D721Med (cell line): ENCODE measurements around the gene CTPS1.

Source experiments
- DNase-seq: peaks from one replicate; pipeline ENCODE4 v3.0.0; 2011; ENCODE audit warnings: low spot score; ENCODE audit not compliant: insufficient read length
- FAIRE-seq: peaks from 2 replicates; lab custom pipeline; 2011; peaks lifted over from hg19 to GRCh38; lab: Jason Lieb, UNC
- TF ChIP-seq, protein P1 (sequence below): IDR thresholded peaks from 2 replicates; pipeline ENCODE4 v1.5.1; 2012; ENCODE audit warnings: mild to moderate bottlenecking, control low read depth; ENCODE audit not compliant: insufficient read depth; ENCODE audit errors: missing control alignments

The CTPS1 gene

DNA sequence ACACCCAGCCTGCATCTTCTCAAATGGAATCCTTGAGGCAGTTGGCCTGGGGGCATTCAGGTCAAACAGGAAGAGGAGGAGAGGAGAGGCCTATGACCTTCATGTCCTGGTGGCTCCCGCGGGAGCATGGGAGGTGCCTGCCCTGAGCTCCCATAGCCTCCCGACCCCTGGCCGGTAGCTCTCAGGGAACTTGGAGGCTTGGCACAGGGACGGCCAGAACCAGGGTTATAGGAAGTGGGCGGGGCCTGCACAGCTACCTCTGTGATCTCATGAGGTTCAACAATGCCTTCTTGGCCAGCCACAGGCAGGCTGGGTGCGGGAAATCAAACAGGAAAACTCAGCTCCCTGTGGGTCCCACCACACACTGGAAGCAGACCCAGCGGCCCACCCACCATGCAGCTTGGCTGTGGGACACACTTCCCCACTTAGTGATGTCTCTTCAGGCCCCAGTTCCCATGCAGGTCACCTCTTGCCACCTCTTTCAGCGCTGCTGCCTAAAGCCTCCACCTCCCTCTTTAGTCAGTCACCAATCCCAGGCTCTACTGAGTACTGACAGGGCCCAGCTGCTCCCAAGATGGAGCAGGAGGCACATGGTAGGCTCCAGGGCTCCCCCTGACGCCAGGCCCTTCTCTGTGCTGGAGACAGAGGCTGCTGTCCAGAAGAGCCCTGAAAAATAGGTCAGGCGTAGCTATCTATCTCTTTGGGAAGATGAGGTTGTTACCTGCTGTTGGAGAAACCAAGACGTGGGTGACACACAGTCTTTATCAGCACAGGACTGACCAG is 42.2 kb downstream of the CTPS1 start, which contains the start of gene SLFNL1:
Gene SLFNL1 (minus strand): TSS at position 200 of the 783 bp plus-strand sequence. CDS start 1,065 bp downstream, outside the sequence.
- no peak for FAIRE-seq
- no peak for DNase-seq
- TF ChIP-seq, protein P1, sequence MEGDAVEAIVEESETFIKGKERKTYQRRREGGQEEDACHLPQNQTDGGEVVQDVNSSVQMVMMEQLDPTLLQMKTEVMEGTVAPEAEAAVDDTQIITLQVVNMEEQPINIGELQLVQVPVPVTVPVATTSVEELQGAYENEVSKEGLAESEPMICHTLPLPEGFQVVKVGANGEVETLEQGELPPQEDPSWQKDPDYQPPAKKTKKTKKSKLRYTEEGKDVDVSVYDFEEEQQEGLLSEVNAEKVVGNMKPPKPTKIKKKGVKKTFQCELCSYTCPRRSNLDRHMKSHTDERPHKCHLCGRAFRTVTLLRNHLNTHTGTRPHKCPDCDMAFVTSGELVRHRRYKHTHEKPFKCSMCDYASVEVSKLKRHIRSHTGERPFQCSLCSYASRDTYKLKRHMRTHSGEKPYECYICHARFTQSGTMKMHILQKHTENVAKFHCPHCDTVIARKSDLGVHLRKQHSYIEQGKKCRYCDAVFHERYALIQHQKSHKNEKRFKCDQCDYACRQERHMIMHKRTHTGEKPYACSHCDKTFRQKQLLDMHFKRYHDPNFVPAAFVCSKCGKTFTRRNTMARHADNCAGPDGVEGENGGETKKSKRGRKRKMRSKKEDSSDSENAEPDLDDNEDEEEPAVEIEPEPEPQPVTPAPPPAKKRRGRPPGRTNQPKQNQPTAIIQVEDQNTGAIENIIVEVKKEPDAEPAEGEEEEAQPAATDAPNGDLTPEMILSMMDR = no peak

DNA sequence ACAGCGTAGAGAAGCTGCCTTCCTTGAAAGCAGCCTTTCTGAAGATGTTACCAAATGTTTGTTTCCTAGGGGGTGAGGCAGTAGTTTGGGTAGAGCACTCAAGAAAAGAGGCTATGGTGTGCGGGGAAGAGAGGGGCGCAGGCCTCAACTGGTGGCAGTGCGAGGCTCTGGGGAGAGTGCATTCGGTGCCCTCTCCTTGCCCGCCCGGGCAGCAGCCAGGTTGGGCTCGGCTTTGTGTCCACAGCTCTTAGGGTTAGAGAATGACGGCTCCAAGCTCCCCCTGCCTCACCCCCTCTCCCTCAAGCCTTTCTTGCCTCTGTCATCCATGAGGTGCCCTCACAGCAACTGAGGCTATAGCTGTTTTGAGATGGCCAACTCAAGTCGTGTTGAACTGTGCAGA is 42.9 kb downstream of the CTPS1 start:
- TF ChIP-seq, protein P1 = no peak
- no peak for DNase-seq
- FAIRE-seq = no peak

DNA sequence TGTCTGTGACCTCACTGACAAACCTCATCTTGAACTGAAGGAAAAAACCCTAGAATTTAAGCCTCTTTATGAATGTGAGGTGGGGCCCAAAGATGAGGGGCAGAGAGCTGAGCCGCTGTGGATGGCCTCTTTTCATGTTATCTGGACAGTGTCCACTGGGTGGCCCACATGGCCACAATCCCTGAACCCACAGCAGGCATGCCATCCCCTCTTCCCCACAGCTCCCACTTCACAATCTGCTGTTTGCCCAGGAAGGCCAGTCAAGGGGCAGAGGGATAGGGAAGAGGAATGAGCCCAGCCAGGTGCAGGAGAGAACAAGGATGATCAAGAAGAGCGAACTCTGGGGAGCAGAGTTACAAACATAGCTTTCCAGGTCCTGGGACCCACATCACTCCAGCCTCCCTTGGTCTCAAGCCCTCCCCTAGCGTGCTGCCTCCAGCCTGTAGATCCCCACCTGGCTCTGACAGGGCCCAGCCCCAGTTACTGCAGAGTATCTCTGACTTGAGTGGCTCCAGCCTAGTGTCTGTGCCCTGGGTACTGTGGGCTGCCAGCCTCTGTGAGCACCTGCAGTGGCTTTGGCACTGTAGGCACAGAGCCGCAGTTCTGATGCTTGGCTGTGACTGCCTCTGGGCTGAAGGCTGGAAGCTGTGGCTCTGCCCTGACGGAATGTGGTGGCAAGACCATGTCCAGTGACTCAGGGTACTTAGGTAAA is 43.9 kb downstream of the CTPS1 start:
- DNase-seq (no peak), FAIRE-seq (no peak)
- TF ChIP-seq, protein P1 = no peak

DNA sequence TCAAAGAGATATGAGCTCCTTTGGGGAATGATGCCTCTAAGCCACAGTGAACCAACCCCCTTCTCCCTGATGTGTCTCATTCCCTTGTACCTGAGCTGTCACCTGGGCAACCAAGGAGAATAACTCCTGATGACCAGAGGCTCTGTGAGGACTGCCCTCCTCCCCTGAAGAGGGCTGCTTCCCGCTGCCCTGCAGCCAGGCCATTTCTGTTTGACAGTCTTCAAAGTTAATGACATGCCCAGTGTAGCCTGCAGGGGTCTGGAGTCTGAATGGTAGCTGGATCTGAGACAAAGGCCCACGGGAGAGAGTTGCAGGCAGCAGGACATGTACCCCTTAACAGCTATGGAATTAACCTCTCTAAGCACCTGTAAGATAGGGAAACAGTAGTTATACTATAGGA is 45.5 kb downstream of the CTPS1 start:
- FAIRE-seq (no peak), DNase-seq (no peak)
- TF ChIP-seq, protein P1 = no peak

DNA sequence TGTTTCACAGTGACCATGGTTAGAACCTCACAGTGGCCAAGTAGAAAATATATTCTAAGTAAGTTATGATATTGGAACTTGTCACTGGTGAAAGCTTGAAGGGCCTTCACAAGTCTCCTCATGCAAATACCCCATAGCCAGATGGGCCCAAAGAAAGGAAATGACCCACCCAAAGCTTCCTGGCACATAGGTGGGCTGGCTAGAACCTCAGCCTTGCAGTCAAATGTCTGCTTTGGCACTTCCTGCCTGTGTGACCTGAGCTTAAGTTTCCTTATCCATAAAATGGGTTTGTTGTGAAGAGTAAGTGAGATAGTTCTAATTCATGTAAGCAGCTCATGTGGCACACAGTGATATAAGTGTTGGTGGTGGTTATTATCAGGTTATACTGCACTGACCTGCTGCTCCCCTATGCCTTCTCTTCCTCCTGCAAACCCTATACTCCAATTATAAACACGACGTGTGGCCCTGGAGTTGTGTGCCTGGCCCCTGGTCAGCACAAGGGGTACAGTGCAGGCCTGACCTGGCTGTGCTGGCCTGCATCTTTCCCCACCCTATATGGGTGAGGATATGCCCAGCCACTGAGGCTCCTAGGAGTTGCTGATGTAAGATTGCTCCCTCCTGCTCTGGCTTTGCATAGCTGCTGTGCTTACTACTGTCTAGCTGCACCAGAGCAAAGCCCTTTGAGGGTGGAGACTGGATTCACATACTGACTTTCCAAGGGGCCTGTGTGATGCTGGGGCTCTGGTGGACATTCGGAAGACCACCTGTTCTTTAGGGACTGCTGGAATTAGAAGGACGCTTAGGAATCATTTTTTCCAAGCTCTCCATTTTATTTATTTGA is 46.7 kb downstream of the CTPS1 start:
- TF ChIP-seq, protein P1 = no peak
- FAIRE-seq (no peak), DNase-seq (no peak)

DNA sequence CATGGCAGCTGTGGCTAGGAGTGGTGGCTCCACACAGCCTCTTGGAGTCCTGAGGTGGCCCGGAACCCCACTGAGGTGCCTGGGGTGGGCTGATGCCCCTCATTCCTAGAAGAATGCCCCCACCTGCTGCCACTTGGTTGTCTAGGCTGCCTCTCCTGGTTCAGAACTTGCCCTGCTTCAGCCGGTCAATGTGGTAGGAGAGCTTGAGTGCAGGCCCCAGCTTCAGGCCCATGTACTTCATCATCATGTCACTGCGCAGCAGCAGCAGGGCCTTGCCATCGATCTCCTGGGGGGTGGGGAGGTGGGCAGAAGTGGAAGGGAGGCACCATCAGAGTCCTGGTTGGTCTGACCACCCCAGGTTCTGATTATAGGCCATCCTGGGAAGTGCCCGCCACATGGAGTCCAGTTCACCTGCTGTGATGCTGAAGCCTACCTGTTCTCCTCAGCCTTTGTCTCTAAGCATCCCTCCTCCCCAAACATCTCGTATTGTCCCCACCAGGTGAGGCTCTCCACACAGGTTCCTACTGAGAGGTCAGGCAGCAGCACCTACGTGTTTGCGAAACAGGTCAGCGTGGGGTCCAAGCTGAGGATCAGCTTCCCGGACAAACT is 48.6 kb downstream of the CTPS1 start:
- no peak for FAIRE-seq

More for the DNA sequence above, 48.6 kb downstream of the CTPS1 start:
- TF ChIP-seq, protein P1 = no peak
- DNase-seq = no peak
